ENCODE data around the gene LCMT1. TPM values are rescaled to one million over a fixed set of nuclear protein-coding genes. Genes with fewer than 3 reads are reported as not detected.

LCMT1 gene
- total RNA-seq, 1 donor from 2014 or later = 32.1 TPM

- no peak for TF ChIP-seq CTCF (IDR thresholded peaks at IDR 0.05; ENCODE audit: insufficient read depth, low read length, severe bottlenecking)
- Histone ChIP-seq H3K36me3 (ENCODE audit: control insufficient read depth, insufficient read depth, low read length) (no peaks in the 10 kb centered on the region), H3K27me3 (ENCODE audit: control insufficient read depth, insufficient read depth, low read length) (no peaks in the 10 kb centered on the region), H3K4me3 (ENCODE audit: low read depth, low read length) (no peak overlapping the region)
- DNase-seq (ENCODE audit: low read depth) = no peak
- no peak for FAIRE-seq
Observed at GRCh38 chr16:25223964-25224363, 112.4 kb downstream of the LCMT1 start.

DNA sequence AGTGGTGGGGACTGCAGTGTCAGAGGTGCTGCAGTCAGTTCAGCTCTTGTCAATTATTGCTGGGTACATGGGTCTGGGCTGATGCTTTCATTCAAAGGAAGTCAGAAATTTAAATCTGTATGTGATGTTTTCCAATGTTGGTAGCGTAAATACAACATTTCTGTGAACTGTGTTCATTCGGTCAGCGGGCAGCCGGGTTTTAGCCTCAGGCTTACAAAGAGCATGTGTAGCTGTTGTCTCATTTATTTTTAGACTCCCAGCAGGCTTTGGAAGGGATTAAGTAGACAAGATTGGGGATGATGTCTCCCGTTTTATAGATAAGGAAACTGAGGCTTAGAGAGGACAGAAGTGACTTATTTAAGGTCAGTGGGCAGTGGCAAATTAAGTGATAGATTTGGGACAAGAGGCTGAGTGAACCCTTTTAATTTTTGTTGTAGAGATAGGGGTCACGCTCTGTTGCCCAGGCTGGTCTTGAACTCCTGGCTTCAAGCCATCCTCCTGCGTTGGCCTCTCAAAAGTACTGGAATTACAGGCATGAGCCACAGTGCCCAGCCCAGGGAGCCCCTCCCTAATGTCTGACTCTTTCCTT is 113.3 kb downstream of the LCMT1 start:
- no peak overlapping the region for H3K4me3 ChIP-seq (ENCODE audit: low read depth, low read length)
- H3K36me3 ChIP-seq (ENCODE audit: control insufficient read depth, insufficient read depth, low read length) = no peaks in the 10 kb centered on the region
- no peak for FAIRE-seq
- DNase-seq (ENCODE audit: low read depth) = no peak
- no peaks in the 10 kb centered on the region for H3K27me3 ChIP-seq (ENCODE audit: control insufficient read depth, insufficient read depth, low read length)
- TF ChIP-seq CTCF (IDR thresholded peaks at IDR 0.05; ENCODE audit: insufficient read depth, low read length, severe bottlenecking) = no peak

Other genes starting within 250 kb of the LCMT1 start
- 3.7 and 8.1 TPM in 2 replicates for gene ARHGAP17, start 96.4 kb upstream of the LCMT1 start, total RNA-seq
- gene AQP8, start 105.2 kb downstream of the LCMT1 start, total RNA-seq = not detected in 2 replicates
- 1.8 and 3.4 TPM in 2 replicates for gene ZKSCAN2, start 146.1 kb downstream of the LCMT1 start, total RNA-seq